ENCODE results near the gene MBD3L2. TPM values are rescaled to one million over a fixed set of nuclear protein-coding genes. Genes with fewer than 3 reads are reported as not detected.
"Not testable (repeated sequence)": the region's sequence is repeated elsewhere in the genome, so short reads cannot be mapped to it uniquely, and the experiment has no call there.

The MBD3L2 gene
- polyA plus RNA-seq, 3 donors: not detected

GRCh38 chr19:7056371-7056770 is 7.2 kb downstream of the MBD3L2 start:
- H3K9me3 ChIP-seq (replicated peaks in 1 of 2; ENCODE audit: control insufficient read depth in 1 of 2, insufficient read depth in 1 of 2, low read length in 2 of 2); DNase-seq; intact Hi-C loops (cut with micrococcal nuclease); H3K9me3 Mint-ChIP-seq; H3K4me3 Mint-ChIP-seq; H3K4me3 ChIP-seq (replicated peaks in 1 of 3; ENCODE audit: low read depth in 2 of 3, low read length in 3 of 3); H3K27ac ChIP-seq (ENCODE audit: low read depth in 1 of 2, low read length in 2 of 2); H3K27me3 ChIP-seq (ENCODE audit: control insufficient read depth in 2 of 2, insufficient read depth in 2 of 2, low read length in 2 of 2); H3K27ac Mint-ChIP-seq; H3K36me3 Mint-ChIP-seq; H3K4me1 ChIP-seq (ENCODE audit: control insufficient read depth in 1 of 2, insufficient read depth in 2 of 2, low read length in 2 of 2); H3K9ac ChIP-seq (ENCODE audit: insufficient read depth, low read length, poor library complexity, severe bottlenecking); H2AFZ ChIP-seq (ENCODE audit: insufficient read depth, low read depth, low read length, poor library complexity, severe bottlenecking); H3K4me2 ChIP-seq (replicated peaks; ENCODE audit: extremely low read depth, low read length, poor library complexity, severe bottlenecking); H4K20me1 ChIP-seq (ENCODE audit: insufficient read depth, low read length); H3K36me3 ChIP-seq (replicated peaks in 1 of 2; ENCODE audit: control insufficient read depth in 1 of 2, insufficient read depth in 2 of 2, low read length in 2 of 2); H3K4me1 Mint-ChIP-seq; H3K79me2 ChIP-seq (ENCODE audit: insufficient read depth, low read length); H3K27me3 Mint-ChIP-seq (ENCODE audit: low read depth in 3 of 3): not testable (repeated sequence)
- WGBS (ENCODE audit: insufficient coverage): no CpG with 5 or more reads among the region's 16 CpGs

GRCh38 chr19:7058576-7058975 is 9.5 kb downstream of the MBD3L2 start, which contains the start of gene MBD3L3:
TSS of gene MBD3L3 (minus strand) at chr19:7058676. CDS start at chr19:7058605, 71 bp downstream.
- H3K4me1 ChIP-seq (ENCODE audit: control insufficient read depth in 1 of 2, insufficient read depth in 2 of 2, low read length in 2 of 2); H3K4me2 ChIP-seq (replicated peaks; ENCODE audit: extremely low read depth, low read length, poor library complexity, severe bottlenecking); H3K79me2 ChIP-seq (ENCODE audit: insufficient read depth, low read length); H3K9ac ChIP-seq (ENCODE audit: insufficient read depth, low read length, poor library complexity, severe bottlenecking); H3K36me3 Mint-ChIP-seq; H3K27ac Mint-ChIP-seq; H3K27me3 ChIP-seq (ENCODE audit: control insufficient read depth in 2 of 2, insufficient read depth in 2 of 2, low read length in 2 of 2); H3K27me3 Mint-ChIP-seq (ENCODE audit: low read depth in 3 of 3); intact Hi-C loops (cut with micrococcal nuclease); H3K9me3 Mint-ChIP-seq; DNase-seq; H2AFZ ChIP-seq (ENCODE audit: insufficient read depth, low read depth, low read length, poor library complexity, severe bottlenecking); H3K4me1 Mint-ChIP-seq; H4K20me1 ChIP-seq (ENCODE audit: insufficient read depth, low read length); H3K9me3 ChIP-seq (replicated peaks in 1 of 2; ENCODE audit: control insufficient read depth in 1 of 2, insufficient read depth in 1 of 2, low read length in 2 of 2); H3K4me3 ChIP-seq (replicated peaks in 1 of 3; ENCODE audit: low read depth in 2 of 3, low read length in 3 of 3); H3K27ac ChIP-seq (ENCODE audit: low read depth in 1 of 2, low read length in 2 of 2); H3K4me3 Mint-ChIP-seq; H3K36me3 ChIP-seq (replicated peaks in 1 of 2; ENCODE audit: control insufficient read depth in 1 of 2, insufficient read depth in 2 of 2, low read length in 2 of 2): not testable (repeated sequence)
- no CpG with 5 or more reads among the region's 8 CpGs for WGBS (ENCODE audit: insufficient coverage)

DNA sequence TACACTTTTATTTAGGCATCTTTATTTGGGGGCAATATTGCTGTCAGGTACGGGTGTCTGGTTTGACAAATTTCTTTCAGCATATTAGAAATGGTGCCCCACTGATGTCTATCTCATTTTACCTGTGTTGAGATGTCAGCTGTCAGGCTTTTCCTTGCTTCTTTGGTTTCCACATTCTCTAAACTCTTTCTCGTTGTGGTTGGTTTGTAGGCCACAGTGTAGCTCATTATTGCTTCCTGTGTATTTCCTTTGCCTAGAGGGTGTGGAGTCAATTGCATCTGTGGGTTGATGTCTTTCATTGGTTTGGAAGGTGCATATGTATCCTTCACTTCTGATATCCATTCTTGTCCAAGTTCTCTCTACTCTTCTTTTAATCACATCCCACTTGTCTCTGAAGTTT is 10.9 kb downstream of the MBD3L2 start:
- H3K36me3 ChIP-seq (replicated peaks in 1 of 2; ENCODE audit: control insufficient read depth in 1 of 2, insufficient read depth in 2 of 2, low read length in 2 of 2); H3K4me3 ChIP-seq (replicated peaks in 1 of 3; ENCODE audit: low read depth in 2 of 3, low read length in 3 of 3); H3K36me3 Mint-ChIP-seq; H4K20me1 ChIP-seq (ENCODE audit: insufficient read depth, low read length); H3K79me2 ChIP-seq (ENCODE audit: insufficient read depth, low read length); DNase-seq; intact Hi-C loops (cut with micrococcal nuclease); H3K9me3 Mint-ChIP-seq; H3K27me3 ChIP-seq (ENCODE audit: control insufficient read depth in 2 of 2, insufficient read depth in 2 of 2, low read length in 2 of 2); H3K4me1 ChIP-seq (ENCODE audit: control insufficient read depth in 1 of 2, insufficient read depth in 2 of 2, low read length in 2 of 2); H3K4me3 Mint-ChIP-seq; H3K4me1 Mint-ChIP-seq; H3K27ac Mint-ChIP-seq; H2AFZ ChIP-seq (ENCODE audit: insufficient read depth, low read depth, low read length, poor library complexity, severe bottlenecking); H3K9me3 ChIP-seq (replicated peaks in 1 of 2; ENCODE audit: control insufficient read depth in 1 of 2, insufficient read depth in 1 of 2, low read length in 2 of 2); H3K27ac ChIP-seq (ENCODE audit: low read depth in 1 of 2, low read length in 2 of 2); H3K9ac ChIP-seq (ENCODE audit: insufficient read depth, low read length, poor library complexity, severe bottlenecking); H3K27me3 Mint-ChIP-seq (ENCODE audit: low read depth in 3 of 3); H3K4me2 ChIP-seq (replicated peaks; ENCODE audit: extremely low read depth, low read length, poor library complexity, severe bottlenecking): not testable (repeated sequence)
- WGBS (ENCODE audit: insufficient coverage): no CpG with 5 or more reads among the region's 2 CpGs
